H1 (cell line): ENCODE measurements around the gene MIGA1. TPM values are rescaled to one million over a fixed set of nuclear protein-coding genes. Genes with fewer than 3 reads are reported as not detected.

ENCODE experiments used
- ASH2L ChIP-seq: fragments of 200-600, 300-600 bp; sonication (generic); IDR thresholded peaks from one replicate; pipeline ENCODE4 v1.7.1; 2017; ENCODE audit warnings: low read length
- CHD2 ChIP-seq: IDR thresholded peaks from 2 replicates; pipeline ENCODE4 v1.6.1; 2012; ENCODE audit warnings: low read length, improper control_type of control experiment
- CTBP2 ChIP-seq: IDR thresholded peaks from 2 replicates; pipeline ENCODE4 v1.7.0; 2011; ENCODE audit warnings: borderline replicate concordance, mild to moderate bottlenecking, moderate library complexity, mixed read lengths, low read length; ENCODE audit not compliant: insufficient read depth, insufficient read length
- EP300 ChIP-seq, 2 experiments: IDR thresholded peaks; 1 replicate in 1 of 2; 2 replicates in 1 of 2; pipeline ENCODE4 v1.6.1; 2011 to 2012; ENCODE audit warnings: low read depth in 2 of 2, low read length in 2 of 2, mild to moderate bottlenecking in 2 of 2, borderline replicate concordance in 1 of 2, inconsistent platforms in 1 of 2, moderate library complexity in 1 of 2
- KDM5A ChIP-seq: fragments of 200-600 bp; IDR thresholded peaks from 2 replicates; pipeline ENCODE4 v1.7.1; 2012; ENCODE audit warnings: mild to moderate bottlenecking, low read length, inconsistent platforms, mixed read lengths
- POLR2AphosphoS5 ChIP-seq: IDR thresholded peaks from 2 replicates; pipeline ENCODE4 v1.6.1; 2011; ENCODE audit warnings: low read depth, low read length
- RBBP5 ChIP-seq: IDR thresholded peaks from 2 replicates; pipeline ENCODE4 v1.7.1; 2012; ENCODE audit warnings: low read depth, mild to moderate bottlenecking, inconsistent platforms, low read length, moderate library complexity, borderline replicate concordance
- RXRA ChIP-seq: IDR thresholded peaks from 2 replicates; pipeline ENCODE4 v1.6.1; 2011; ENCODE audit warnings: low read depth, mild to moderate bottlenecking, low read length, moderate library complexity; ENCODE audit not compliant: insufficient read depth
- SIRT6 ChIP-seq: IDR thresholded peaks from one replicate; pipeline ENCODE4 v1.7.1; 2012; ENCODE audit warnings: low read length, inconsistent platforms
- TEAD4 ChIP-seq: IDR thresholded peaks from 2 replicates; pipeline ENCODE4 v1.6.1; 2012; ENCODE audit warnings: low read depth, low read length, inconsistent platforms, mixed read lengths
- polyA plus RNA-seq, 7 experiments: library from polyadenylated mRNA; depleted of rRNA in 3 of 7; stranded (reverse) in 5 of 7; unstranded in 2 of 7; fragments of >200 nt in 5 of 7; fragments of 200-250 nt in 2 of 7; gene quantifications; 1 replicate in 5 of 7; 2 replicates in 1 of 7; 4 replicates in 1 of 7; pipeline versions ENCODE4 v1.2.1 to v1.2.3, GENCODE V29; 2011 to 2013; ENCODE audit warnings: missing spikeins in 2 of 7, mixed read lengths in 2 of 7
- total RNA-seq: library from RNA; stranded (reverse); fragmentation: NEBNext Ultra II Directional; extraction: Animal tissue kit (Norgen Biotek cat#: 25700); gene quantifications from 2 replicates; pipeline ENCODE4 v1.2.1, GENCODE V29; 2021
- TF ChIP-seq, protein P1 (sequence below): fragments of 300-600 bp; sonication (generic); IDR thresholded peaks from 2 replicates; pipeline ENCODE4 v1.7.1; 2012; ENCODE audit warnings: low read length, moderate library complexity, mild to moderate bottlenecking, inconsistent platforms; ENCODE audit not compliant: insufficient replicate concordance
- TF ChIP-seq, protein P2 (sequence below): IDR thresholded peaks from 2 replicates; pipeline ENCODE4 v1.6.1; 2012; ENCODE audit warnings: inconsistent platforms

MIGA1 gene
- total and polyA plus RNA-seq, 2 of the 8 experiments (the other 6 are each of a cell fraction or from before 2014, with no cell fraction given): 0.95 to 7.0 TPM

DNA sequence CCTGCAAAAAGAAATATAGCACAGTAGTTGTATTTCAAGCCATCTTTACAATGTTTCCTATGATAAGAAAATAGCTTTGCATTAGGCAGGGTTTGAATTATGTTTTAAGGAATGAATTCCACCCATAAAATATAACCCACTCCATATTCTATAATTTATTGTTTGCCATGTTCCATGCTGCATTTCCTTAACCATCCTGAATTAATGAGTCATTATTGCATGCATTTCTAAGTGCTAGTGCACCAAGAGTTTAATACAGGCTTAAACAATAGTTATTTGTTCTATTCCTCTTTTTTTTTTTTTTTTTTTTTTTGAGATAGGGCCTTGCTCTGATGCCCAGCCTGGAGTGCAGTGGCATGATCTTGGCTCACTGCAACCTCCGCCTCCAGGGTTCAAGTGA lies 45.2 kb downstream of the MIGA1 start (continued):
- TF ChIP-seq, protein P1, sequence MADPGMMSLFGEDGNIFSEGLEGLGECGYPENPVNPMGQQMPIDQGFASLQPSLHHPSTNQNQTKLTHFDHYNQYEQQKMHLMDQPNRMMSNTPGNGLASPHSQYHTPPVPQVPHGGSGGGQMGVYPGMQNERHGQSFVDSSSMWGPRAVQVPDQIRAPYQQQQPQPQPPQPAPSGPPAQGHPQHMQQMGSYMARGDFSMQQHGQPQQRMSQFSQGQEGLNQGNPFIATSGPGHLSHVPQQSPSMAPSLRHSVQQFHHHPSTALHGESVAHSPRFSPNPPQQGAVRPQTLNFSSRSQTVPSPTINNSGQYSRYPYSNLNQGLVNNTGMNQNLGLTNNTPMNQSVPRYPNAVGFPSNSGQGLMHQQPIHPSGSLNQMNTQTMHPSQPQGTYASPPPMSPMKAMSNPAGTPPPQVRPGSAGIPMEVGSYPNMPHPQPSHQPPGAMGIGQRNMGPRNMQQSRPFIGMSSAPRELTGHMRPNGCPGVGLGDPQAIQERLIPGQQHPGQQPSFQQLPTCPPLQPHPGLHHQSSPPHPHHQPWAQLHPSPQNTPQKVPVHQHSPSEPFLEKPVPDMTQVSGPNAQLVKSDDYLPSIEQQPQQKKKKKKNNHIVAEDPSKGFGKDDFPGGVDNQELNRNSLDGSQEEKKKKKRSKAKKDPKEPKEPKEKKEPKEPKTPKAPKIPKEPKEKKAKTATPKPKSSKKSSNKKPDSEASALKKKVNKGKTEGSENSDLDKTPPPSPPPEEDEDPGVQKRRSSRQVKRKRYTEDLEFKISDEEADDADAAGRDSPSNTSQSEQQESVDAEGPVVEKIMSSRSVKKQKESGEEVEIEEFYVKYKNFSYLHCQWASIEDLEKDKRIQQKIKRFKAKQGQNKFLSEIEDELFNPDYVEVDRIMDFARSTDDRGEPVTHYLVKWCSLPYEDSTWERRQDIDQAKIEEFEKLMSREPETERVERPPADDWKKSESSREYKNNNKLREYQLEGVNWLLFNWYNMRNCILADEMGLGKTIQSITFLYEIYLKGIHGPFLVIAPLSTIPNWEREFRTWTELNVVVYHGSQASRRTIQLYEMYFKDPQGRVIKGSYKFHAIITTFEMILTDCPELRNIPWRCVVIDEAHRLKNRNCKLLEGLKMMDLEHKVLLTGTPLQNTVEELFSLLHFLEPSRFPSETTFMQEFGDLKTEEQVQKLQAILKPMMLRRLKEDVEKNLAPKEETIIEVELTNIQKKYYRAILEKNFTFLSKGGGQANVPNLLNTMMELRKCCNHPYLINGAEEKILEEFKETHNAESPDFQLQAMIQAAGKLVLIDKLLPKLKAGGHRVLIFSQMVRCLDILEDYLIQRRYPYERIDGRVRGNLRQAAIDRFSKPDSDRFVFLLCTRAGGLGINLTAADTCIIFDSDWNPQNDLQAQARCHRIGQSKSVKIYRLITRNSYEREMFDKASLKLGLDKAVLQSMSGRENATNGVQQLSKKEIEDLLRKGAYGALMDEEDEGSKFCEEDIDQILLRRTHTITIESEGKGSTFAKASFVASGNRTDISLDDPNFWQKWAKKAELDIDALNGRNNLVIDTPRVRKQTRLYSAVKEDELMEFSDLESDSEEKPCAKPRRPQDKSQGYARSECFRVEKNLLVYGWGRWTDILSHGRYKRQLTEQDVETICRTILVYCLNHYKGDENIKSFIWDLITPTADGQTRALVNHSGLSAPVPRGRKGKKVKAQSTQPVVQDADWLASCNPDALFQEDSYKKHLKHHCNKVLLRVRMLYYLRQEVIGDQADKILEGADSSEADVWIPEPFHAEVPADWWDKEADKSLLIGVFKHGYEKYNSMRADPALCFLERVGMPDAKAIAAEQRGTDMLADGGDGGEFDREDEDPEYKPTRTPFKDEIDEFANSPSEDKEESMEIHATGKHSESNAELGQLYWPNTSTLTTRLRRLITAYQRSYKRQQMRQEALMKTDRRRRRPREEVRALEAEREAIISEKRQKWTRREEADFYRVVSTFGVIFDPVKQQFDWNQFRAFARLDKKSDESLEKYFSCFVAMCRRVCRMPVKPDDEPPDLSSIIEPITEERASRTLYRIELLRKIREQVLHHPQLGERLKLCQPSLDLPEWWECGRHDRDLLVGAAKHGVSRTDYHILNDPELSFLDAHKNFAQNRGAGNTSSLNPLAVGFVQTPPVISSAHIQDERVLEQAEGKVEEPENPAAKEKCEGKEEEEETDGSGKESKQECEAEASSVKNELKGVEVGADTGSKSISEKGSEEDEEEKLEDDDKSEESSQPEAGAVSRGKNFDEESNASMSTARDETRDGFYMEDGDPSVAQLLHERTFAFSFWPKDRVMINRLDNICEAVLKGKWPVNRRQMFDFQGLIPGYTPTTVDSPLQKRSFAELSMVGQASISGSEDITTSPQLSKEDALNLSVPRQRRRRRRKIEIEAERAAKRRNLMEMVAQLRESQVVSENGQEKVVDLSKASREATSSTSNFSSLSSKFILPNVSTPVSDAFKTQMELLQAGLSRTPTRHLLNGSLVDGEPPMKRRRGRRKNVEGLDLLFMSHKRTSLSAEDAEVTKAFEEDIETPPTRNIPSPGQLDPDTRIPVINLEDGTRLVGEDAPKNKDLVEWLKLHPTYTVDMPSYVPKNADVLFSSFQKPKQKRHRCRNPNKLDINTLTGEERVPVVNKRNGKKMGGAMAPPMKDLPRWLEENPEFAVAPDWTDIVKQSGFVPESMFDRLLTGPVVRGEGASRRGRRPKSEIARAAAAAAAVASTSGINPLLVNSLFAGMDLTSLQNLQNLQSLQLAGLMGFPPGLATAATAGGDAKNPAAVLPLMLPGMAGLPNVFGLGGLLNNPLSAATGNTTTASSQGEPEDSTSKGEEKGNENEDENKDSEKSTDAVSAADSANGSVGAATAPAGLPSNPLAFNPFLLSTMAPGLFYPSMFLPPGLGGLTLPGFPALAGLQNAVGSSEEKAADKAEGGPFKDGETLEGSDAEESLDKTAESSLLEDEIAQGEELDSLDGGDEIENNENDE: no peak
- TF ChIP-seq KDM5A (no peak), TEAD4 (no peak), CTBP2 (no peak), RXRA (no peak), EP300 (IDR thresholded peaks at IDR 0.05; ENCODE audit: borderline replicate concordance in 1 of 2, low read depth in 2 of 2, low read length in 2 of 2) (no peak), POLR2AphosphoS5 (no peak), ASH2L (no peak), SIRT6 (no peak), CHD2 (no peak), RBBP5 (no peak)
- TF ChIP-seq, protein P2, sequence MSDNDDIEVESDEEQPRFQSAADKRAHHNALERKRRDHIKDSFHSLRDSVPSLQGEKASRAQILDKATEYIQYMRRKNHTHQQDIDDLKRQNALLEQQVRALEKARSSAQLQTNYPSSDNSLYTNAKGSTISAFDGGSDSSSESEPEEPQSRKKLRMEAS: no peak
